GM18909 (cell line): Measurements from ENCODE around the gene INPP5J.
"Not testable (repeated sequence)": the region's sequence is repeated elsewhere in the genome, so short reads cannot be mapped to it uniquely, and the experiment has no call there.

Experiments
- ATAC-seq: cut with Tn5 transposase; IDR thresholded peaks from one replicate; pipeline ENCODE4 v1.9.1; 2021; ENCODE audit warnings: mild to moderate bottlenecking; ENCODE audit not compliant: unreplicated experiment, poor library complexity

INPP5J gene

GRCh38 chr22:31086703-31087330 lies 35.9 kb upstream of the INPP5J start:
- no peak for ATAC-seq

DNA sequence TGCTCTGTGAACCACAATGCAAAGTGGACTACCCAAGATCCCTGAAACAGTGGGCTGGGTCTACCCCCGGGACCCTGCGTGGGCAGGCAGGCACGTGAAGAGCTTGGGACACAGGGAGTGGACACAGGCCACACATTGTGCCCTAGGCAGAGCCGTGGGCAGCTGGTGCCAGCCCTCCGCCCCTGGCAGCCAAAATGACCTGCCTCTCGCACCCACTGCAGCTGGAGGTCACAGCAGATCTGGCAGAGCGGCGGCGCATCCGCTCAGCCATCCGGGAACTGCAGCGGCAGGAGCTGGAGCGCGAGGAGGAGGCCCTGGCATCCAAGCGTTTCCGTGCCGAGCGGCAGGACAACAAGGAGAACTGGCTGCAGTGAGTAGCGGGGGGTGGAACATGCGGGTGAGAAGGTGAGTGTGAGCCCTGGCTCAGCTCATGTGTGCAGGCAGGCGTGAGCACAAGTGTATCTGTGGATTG lies 35.0 kb upstream of the INPP5J start:
- no peak for ATAC-seq

DNA sequence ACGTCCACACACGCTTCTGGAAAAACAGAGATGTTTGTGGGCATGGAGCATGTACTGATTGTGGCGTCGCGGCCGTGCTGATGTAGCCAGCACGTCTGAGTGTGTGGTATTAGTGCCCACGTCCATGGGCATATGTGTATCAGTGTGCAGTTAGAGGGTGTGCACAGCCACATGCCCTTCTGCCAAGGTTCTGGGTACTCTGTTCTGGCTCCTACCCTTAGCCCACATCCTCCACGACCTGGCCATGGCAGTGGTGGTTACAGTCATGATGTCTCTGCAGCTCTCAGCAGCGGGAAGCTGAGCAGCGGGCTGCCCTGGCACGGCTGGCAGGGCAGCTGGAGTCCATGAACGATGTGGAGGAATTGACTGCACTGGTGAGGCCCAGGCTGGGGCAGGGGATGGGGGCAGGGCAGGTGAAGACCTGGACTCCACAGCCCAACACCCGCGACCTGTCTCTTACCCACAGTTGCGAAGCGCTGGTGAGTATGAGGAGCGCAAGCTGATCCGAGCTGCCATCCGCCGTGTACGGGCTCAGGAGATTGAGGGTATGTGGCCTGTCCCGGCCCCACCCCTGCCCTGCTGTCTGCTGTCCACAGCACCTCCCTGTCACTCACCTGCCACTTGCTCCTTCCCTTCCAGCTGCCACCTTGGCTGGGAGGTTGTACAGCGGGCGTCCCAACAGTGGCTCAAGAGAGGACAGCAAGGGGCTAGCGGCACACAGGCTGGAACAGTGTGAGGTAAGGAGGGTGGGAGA lies 34.4 kb upstream of the INPP5J start:
- ATAC-seq: no peak

DNA sequence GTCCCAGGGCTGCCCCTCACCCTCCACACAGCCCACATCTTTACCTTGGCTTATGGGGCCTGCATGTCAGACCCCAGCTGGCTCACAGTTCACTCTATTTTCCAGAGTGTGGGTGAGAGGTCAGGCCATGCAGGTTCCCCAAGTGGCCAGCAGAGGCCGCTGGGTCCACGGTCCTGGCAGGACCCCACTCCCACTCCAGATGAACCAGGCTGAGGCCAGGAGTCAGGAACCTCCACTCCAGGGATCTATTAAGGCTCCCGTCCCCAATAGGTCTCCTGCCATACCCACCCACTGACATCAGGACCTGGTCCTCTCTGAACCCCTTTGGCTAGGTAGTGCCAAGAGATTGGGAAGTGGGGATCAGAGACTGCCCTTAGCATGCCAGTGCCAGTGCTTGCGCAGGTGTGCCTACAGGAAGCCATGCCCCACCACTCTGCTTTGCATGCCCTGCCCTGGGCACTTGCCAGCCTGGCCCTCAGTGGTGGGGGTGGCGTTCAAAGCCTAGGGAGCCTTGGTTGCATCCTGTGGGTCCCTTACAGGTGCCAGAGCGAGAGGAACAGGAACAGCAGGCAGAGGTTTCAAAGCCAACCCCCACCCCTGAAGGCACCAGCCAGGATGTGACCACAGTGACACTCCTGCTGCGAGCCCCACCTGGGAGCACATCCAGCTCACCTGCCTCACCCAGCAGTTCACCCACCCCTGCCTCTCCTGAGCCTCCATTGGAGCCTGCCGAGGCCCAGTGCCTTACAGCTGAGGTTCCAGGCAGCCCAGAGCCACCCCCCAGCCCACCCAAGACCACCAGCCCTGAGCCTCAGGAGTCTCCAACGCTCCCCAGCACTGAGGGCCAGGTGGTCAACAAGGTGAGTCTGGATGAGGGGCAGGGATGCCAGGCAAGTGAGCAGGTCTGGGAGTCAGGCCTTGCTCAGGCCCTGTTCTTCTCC lies 33.3 kb upstream of the INPP5J start:
- no peak for ATAC-seq

DNA sequence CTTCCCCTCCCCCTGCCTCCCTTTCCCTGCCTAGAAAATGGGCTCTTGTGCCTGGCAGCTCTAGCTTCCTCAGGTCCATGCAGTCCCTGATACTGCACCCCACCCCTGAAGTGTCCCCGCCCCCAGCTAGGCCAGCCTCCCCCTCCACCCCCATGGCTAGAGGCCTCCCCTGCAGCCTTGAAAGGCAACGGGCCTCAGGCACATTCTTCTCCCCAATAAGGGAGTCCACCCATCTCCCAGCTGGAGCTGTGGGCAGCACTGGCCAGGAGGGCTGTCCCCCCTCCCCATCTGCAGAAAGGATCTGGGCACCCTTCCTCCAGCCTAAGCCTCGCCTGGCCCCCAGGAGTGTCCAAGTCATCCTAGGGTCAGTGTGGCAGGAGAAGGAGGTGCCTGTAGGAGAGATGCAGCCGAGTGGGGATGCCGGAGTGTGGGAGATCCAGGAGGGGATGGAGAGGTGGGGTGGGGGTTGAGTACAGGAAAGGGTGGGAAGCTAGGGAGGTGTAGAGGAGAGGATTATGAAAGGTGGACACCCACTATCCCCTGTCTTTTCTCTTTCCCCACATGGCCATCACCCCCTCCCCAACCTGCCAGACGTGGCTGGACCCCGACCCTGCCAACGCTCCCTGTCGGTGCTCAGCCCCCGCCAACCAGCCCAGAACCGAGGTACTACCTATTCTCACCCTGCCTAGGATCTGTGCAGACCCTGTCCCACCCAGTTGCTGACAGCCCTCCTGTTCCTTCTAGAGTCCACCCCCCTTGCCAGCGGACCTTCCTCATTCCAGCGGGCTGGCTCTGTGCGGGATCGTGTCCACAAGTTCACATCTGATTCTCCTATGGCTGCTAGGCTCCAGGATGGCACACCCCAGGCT lies 32.3 kb upstream of the INPP5J start:
- ATAC-seq: no peak

- ATAC-seq: no peak
Measured at GRCh38 chr22:31091106-31091975, 31.4 kb upstream of the INPP5J start.

GRCh38 chr22:31092161-31092560 lies 30.6 kb upstream of the INPP5J start:
- ATAC-seq: no peak

DNA sequence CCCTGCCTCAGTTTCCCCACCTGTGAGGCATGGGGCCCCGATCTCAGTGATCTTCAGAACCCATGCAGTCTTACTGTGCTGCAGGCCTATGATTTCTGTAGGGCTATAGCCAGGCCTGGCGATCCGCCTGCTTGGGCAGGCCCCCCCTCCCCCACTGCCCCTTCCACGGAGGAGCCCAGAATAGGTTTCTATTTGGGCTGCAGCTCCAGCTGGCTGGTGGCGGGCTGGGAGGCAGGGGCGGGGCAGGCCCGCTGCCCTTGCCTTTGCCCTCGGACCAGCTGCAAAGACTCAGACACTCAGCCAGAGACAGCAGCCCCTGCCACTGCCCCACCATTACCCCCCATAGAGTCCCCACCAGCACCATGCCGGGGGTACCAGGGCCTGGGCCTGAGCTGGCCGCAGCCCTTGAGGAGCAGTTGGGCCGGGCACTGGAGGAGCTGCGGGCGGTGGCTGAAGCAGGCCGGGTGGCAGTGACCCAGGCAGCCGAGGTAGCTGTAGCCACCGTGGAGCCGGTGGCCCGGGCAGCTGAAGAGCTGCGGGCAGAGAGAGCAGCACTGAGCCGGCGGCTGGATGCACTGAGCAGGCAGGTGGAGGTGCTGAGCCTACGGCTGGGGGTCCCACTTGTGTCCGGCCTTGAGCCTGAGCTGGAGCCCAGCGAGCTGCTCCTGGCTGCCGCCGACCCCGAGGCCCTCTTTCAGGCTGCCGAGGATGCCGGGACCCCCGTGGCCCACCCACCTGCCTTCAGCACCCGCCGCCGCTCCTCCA lies 29.5 kb upstream of the INPP5J start:
- no peak for ATAC-seq

GRCh38 chr22:31094021-31094551 lies 28.7 kb upstream of the INPP5J start:
- no peak for ATAC-seq

DNA sequence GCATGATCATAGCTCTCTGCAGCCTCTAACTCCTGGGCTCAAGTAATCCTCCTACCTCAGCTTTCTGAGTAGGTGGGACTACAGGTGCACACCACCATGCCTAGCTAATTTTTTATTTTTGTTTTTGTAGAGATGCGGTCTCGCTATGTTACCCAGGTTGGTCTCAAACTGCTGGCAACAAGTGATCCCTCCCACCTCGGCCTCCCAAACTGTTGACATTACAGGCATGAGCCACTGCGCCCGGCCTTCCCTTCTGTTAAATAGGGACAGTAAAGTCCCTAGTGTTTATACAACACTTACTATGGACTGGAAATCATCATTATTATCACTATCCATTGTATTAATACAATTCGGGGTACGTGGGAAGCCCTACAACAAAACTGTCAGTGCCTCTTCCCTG lies 28.0 kb upstream of the INPP5J start:
- no peak for ATAC-seq

- no peak for ATAC-seq
Measured at GRCh38 chr22:31095637-31096249, 27.0 kb upstream of the INPP5J start.

GRCh38 chr22:31096657-31097279 lies 26.0 kb upstream of the INPP5J start:
- no peak for ATAC-seq

DNA sequence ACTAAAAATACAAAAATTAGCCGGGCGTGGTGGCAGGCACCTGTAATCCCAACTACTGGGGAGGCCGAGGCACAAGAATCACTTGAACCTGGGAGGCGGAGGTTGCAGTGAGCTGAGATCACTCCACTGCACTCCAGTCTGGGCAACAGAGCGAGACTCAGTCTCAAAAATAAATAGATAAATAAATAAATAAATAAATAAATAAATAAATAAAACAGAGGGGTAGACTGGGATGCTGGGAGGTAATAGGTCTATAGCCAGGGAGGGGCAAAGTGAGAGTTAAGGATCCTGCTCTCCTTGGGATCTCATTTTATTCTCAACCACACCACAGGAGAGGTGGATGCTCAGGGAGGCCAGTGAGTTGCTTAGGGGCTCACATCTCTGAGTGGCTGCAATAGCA lies 25.2 kb upstream of the INPP5J start:
- not testable (repeated sequence) for ATAC-seq

DNA sequence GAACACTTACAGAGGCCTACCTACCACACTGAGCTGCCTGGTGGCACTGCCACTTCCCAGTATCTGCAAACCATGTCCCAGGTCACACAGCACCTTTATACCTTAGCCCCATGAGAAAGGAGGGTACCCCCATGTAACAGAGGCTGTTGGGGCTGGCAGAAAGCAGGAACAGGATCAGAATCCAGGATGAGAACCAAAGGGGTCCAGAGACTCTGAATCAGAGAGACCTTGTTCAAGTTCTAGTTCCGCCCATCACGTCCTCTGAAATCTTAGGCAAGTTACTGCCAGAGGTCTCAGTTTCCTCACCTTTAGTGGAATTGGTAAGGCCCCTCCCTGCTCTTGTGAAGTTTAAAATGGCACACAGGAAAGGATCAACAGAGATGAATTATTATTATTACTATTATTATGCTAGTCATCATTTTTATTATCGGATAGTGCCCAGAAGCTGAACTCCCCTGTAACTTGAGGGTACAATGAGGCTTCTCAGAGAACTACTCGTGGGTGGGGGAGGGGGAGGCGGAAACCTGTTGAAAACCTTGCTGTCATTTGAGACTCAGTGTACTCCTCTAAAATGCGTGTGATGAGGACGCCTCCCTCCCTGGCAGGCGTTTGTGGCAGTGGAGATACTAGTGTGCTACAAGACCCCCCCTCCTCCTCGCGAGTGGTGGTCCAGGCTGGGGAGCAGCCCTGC lies 24.7 kb upstream of the INPP5J start:
- no peak for ATAC-seq

DNA sequence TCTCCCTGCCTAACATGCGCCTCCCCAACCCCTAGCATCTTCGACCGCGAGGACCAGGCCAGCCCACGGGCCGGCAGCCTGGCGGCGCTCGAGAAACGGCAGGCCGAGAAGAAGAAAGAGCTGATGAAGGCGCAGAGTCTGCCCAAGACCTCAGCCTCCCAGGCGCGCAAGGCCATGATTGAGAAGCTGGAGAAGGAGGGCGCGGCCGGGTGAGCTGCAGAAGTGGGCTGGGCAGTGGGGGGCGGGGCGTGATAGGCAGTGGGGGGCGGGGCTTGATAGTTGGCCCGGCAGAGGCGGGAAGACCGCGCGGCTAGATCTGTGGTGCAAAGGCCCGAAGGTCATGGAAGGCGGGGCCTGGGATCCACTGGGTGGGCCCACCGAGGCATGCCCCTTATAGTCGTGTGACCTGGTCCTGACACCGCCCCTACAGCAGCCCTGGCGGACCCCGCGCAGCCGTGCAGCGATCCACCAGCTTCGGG lies 24.1 kb upstream of the INPP5J start:
- ATAC-seq: no peak

DNA sequence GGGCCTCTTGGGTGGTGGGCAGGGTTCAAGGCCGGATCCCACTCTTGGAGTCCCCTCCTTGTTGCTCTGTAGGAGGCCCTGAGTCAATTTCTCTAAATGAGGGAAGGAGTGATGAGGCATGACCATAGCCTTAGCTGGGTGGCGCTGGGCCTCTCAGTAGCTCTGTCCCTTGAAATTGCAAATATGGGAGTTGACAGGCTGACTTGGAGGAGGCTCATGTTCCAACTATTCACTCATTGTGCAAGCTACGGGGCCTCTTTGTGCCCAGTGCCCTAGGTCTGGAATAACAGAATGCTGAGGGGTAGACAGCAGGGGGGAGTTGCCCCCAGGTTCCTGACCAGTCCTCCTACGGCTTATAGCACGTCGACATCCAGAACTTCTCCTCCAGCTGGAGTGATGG lies 23.4 kb upstream of the INPP5J start:
- ATAC-seq: no peak
